ENCODE measurements around the gene OGN.
A peak's percentile ranks its signal among the peaks of the same experiment; 100 is the strongest.
"Not testable (repeated sequence)": the region's sequence is repeated elsewhere in the genome, so short reads cannot be mapped to it uniquely, and the experiment has no call there.

OGN gene

GRCh38 chr9:92404042-92404836, at the start of gene OGN:
Gene OGN, minus strand, starts transcription at chr9:92404578. Its CDS starts 1,171 bp downstream, at chr9:92403407.
- DNase-seq = no peak

DNA sequence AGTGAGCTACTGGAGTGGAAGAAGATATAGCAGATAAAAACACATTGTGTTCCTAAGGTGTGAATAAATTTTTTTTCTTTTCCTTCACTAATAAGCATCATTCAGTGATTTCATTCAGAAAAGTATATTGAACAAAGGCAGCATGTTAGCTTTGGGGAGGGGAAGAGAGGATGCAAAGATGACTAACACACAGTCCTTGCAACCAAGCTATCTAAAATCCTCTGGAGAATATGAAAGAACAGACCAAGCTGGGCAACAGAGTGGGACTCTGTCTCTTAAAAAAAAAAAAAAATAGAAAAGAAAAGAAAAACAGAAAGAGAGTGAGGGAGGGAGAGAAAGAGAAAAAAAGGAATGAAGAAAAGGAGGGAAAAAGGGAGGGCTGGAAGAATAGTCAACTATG, 42.2 kb upstream of the OGN start:
- DNase-seq = no peak

DNA sequence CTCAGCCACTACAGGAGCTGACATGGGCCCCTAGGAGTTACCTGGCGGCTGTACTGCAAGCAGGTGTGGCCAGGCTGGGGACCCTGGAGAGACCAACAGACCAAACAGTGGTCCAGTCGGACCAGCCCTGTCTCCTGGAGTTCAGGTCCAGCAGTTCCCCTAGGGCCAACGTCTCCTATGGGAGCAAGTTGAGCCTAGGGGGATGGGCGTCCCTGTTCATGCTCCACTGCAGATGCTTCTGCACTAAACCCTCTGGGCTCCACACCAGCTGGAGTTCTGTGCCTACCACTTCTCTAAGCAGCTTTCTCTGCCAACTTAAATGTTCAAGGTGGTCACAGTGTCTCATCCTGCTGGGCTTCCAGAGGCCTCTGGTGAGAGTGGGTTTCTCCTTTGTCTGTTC, 40.5 kb upstream of the OGN start:
- peak; percentile 1 for DNase-seq

GRCh38 chr9:92440751-92441046, 36.3 kb upstream of the OGN start:
- no peak for DNase-seq

DNA sequence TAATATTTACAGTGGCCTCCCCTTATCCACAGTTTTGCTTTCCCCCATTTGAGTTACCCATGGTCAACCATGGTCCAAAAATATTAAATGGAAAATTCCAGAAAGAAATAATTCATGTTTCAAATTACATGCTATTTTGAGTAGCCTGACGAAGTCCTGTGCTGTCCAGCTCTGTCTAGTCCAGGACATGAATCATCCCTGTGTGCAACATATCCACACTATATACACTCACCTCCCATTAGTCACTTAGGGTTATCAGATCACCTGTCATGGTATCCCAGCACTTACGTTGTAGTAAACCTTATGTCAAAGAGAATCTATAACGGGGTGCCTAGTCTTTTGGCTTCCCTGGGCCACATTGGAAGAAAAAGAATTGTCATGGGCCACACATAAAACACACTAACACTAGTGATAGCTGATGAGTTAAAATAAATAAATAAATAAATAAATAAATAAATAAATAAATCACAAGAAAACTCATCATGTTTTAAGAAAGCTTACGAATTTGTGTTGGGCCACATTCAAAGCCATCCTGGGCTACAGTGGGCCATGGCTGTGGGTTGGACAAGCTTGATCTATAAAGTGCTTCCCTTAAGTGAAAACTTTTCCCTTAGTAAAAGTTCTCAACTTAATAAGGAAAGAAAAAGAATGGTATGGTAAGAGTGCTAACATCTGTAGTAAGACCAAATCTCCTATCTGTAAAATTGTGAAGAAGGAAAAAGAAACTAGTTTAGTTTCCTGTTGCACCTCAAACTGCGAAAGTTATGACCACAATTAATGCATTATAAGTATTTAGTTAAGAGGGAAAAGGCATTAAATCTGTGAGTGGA, 35.8 kb upstream of the OGN start:
- no peak for DNase-seq

DNA sequence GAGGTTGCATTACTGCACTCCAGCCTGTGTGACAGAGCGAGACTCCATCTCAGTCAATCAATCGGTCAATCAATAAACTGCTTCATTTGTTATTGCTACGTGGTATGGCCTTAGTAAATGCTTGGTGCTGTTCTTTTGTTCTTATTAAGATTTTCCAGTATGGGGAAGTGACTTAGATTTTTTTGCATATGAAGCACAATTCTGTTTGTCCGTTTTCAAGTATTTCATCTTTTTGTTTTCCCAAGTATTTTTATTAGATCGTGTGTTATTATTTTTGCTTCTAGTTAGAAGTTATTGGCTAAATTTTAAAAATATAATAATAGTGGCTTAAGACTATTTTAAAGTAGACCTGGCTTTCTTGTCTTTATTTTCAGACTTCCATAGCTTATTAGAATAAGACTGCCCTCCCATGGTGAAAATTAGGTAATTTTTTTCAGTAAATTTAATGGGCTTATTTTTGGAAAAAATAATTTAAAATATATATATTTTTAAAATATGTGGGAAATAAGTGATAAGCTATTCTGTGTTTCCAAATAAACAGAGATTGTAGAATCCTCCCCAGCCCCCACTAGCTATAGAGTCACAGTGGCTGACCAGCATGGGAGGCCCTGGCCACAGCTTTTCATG, 34.6 kb upstream of the OGN start:
- no peak for DNase-seq

- DNase-seq = no peak
These were observed 30.9 kb upstream of the OGN start for GRCh38 chr9:92435263-92435662.

DNA sequence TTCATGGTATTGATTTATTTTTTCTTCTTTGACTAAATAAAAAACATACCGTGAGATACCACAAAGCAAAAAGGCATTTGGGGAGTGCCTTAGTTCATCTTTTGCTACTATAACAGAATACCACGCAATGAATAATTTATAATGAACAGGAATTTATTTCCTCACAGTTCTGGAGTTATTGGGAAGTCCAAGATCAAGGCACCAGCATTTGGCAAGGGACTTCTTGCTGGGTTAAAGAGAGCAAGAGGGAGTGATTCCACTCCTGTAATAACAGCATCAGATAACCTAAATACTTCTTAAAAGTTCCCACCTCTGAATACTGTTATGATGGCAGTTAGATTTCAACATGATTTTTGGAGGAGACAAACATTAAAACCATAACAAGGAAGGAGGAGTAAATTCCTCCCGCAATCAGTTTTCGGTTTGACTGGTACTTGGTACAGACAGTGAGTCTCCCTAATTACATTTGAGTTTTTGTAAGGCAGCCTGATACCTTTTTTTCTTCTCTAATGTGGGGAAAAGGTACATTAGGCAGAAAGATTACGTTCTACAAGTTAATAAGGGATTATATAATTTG, 28.7 kb upstream of the OGN start:
- no peak for DNase-seq

GRCh38 chr9:92432350-92432749, 28.0 kb upstream of the OGN start:
- DNase-seq = no peak

GRCh38 chr9:92429836-92430235, 25.5 kb upstream of the OGN start:
- DNase-seq = no peak

DNA sequence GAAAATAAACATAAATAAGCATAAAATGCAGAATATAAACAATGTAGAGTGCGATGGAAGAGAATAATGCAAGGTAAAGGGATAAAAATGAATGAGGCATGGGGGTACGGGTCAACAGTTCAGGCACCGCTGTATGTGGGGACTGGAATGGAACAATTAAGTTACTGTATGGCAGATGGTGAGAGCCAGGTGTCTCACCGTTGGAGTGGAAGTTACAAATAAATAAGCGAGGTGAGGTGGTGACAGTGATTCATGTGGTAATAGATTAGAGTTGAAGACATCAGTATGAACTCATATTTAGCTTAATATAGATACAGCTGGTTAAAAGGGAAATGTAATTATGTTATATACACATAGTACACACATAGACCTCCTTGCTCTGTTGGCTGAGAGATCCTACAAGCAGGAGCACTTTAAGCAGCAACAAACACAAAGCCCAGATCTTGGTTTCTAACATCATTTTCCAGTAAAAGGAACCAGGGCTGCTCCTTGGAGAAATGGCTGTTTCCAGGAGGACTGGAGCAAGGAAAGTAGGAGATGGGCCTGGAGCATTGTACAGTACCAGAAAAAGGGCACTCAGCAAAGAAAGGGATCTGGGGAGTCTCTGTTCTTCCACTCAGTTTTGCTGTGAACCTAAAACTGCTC, 22.2 kb upstream of the OGN start:
- no peak for DNase-seq

- DNase-seq = no peak
These were observed 21.1 kb upstream of the OGN start for GRCh38 chr9:92425474-92425873.

DNA sequence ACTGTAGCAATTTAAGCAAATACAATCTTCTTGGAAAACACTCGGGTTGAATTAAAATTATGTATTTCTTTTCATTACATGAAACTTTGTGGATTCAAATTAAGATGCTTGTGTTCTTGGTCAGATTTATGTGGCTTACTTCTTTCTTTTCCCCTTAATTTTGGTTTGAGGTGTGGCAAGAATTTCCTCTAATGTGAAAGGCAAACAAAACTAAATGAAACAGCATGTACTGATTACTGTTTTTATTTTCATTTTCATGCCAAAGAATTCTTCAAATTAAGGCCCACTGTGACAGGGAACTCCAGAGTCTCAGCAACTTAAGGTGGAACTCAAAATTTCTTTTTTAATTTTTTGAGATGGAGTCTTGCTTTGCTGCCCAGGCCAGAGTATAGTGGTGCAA, 20.0 kb upstream of the OGN start, which contains the start of gene OMD:
Gene OMD, minus strand, starts transcription at position 132 of the 400 bp plus-strand sequence. CDS start 6,913 bp downstream, outside the sequence.
- DNase-seq = no peak

- DNase-seq = no peak
These were observed 19.2 kb upstream of the OGN start for GRCh38 chr9:92423612-92424011.

DNA sequence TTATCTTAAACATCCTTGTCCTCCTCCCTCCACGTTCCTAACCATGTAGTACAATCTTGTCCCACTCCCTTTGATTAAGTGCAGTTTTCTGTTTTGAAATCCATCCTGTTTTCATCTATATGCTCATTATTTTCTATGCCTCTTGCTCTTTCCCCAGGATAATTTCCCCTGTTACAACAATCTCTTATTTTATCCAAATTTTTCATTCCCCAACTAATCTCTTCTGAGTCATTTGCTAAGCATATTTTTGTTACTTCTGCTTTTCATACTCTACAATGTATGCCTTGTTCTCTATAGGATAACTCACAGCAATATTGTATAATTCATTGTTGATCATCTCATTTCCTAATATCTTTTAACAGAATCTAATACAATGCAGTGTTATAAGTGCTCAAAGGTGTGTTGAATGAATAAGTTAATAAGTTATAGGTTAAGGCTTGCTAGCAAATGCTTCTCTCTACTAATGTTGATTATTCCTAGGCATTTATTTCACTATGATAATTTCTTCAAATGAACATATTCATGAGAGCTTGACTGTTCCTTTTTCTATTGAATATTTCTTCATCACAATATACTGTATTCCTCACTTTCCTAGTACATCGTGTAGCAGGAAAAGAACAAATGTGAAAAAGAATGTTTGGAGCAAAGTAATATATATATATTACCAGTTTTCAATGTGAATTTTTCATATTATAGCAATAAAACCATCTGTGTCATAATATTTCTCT, 18.4 kb upstream of the OGN start:
- DNase-seq = no peak

DNA sequence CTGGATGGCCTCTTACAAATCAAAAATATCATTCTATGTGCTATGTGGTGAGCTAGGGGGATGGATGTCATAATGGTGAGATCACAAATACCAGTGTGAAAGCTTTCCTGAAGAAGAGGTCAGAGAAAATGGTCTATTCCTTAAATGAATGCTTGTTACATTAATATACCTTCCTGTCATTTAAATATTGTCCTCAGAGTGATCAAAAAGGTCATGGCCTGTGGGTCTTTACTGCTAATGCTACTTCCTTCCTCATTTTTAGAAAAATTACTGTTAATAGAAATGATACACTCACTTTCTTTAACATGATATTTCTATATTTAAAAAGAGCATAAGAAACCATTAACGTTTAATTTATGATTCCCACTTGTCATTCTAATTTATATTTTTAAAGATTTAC, 10.2 kb upstream of the OGN start:
- no peak for DNase-seq

DNA sequence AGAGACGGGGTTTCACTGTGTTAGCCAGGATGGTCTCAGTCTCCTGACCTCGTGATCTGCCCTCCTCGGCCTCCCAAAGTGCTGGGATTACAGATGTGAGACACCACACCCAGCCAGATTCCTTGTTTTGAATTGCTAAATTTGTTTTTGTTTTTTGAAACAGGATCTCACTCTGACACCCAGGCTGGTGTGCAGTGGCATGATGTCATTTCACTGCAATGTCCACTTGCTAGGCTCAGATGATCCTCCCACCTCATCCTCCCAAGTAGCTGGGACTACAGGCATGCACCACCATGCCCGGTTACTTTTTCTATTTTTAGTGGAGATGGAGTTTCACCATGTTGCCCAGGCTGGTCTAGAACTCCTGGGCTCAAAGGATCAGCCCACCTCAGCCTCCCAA, 6.8 kb upstream of the OGN start:
- DNase-seq = not testable (repeated sequence)

GRCh38 chr9:92408747-92409478, 4.5 kb upstream of the OGN start:
- no peak for DNase-seq

DNA sequence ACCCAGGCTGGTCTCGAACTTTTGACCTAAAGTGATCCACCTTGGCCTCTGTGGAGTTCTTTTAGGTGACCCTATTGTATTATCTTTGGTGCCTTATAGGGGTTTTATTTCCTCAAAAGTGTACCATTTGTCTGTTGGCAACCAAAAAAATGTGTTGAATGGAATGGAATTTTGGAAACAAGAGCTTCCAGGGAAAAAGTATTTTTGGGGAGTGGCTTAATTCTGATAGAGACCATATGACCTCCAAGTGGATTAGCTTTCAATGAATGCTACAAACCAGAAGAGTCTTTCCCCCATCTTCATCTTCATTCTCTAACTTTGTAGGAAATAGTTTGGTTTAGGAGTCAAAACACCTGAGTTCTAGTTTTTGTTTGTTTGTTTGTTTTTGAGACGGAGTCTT, 3.4 kb upstream of the OGN start:
- no peak for DNase-seq

DNA sequence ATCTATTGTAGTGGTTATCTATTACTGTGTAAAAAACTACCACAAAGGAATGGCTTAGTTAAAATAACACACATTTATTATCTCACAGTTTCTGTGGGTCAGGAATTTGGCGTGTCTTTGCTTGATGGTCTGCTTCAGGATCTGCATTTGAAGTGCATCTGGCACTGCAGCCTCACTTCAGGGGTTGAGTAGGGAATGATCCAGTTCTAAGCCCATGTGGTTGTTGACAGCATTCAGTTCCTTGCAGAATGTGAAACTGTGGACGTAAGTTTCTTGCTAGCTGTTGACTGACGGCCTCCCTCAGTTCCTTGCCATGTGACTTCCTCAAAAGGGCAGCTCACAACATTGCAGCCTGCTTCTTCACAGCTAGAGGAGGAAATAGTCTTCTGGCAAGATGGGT, 2.1 kb upstream of the OGN start:
- no peak for DNase-seq

- peak; percentile 7 for DNase-seq
These were observed 1.4 kb upstream of the OGN start for GRCh38 chr9:92405818-92406217.
